ENCODE results near the gene FSD1L.
A peak's percentile ranks its signal among the peaks of the same experiment; 100 is the strongest.
"Not testable (repeated sequence)": the region's sequence is repeated elsewhere in the genome, so short reads cannot be mapped to it uniquely, and the experiment has no call there.

Gene FSD1L

DNA sequence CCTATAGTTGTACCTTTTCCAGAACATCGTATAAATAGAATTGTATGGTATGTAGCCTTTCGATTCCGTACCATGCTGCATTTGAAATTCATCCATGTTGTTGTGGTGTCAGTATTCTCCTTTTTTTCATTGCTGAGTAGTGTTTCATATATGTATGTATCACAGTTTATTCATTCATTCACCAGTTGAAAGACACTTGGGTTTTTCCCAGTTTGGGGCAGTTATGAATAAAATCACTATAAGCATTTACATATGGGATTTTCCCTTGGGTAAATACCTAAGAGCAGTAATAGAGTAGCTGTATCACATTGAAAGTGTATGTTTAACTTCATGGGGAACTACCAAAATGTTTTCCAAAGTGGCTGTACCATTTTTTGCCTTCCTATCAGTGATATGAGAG, 94.0 kb downstream of the FSD1L start:
- DNase-seq (ENCODE audit: extremely low read depth, insufficient read length) = peak; percentile 58
- TF ChIP-seq, protein P1, sequence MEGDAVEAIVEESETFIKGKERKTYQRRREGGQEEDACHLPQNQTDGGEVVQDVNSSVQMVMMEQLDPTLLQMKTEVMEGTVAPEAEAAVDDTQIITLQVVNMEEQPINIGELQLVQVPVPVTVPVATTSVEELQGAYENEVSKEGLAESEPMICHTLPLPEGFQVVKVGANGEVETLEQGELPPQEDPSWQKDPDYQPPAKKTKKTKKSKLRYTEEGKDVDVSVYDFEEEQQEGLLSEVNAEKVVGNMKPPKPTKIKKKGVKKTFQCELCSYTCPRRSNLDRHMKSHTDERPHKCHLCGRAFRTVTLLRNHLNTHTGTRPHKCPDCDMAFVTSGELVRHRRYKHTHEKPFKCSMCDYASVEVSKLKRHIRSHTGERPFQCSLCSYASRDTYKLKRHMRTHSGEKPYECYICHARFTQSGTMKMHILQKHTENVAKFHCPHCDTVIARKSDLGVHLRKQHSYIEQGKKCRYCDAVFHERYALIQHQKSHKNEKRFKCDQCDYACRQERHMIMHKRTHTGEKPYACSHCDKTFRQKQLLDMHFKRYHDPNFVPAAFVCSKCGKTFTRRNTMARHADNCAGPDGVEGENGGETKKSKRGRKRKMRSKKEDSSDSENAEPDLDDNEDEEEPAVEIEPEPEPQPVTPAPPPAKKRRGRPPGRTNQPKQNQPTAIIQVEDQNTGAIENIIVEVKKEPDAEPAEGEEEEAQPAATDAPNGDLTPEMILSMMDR (IDR thresholded peaks at IDR 0.05; ENCODE audit: insufficient read depth, low read length, poor library complexity, severe bottlenecking) = no peak
- no peaks in the 10 kb centered on the region for H3K36me3 ChIP-seq (ENCODE audit: control insufficient read depth, insufficient read depth, low read length)
- no peaks in the 10 kb centered on the region for H3K27me3 ChIP-seq (replicated peaks; ENCODE audit: control insufficient read depth, insufficient read depth, low read length)
- no peak overlapping the region for H3K4me3 ChIP-seq (replicated peaks; ENCODE audit: low read depth, low read length)

DNA sequence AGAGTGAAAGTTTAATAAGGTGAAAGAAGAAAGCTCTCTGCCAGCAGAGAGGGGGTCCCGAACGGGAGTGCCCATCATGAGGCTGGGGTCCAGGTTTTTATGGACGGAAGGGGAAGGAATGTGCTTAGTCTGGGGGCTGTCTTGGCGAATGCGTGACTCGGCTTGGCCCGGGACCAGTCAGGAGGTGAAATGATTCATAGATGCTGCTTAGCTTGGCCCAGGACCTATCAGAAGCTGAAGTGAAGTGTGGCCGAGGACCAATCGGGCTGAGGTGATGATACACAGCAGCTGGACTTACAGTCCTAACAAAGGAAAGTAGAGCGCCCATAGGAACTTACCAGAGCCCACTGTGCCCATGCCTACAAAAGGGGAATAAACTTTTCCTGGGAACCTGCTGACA, 106.2 kb downstream of the FSD1L start:
- Histone ChIP-seq H3K4me3 (replicated peaks; ENCODE audit: low read depth, low read length) (no peak overlapping the region), H3K36me3 (ENCODE audit: control insufficient read depth, insufficient read depth, low read length) (no peaks in the 10 kb centered on the region), H3K27me3 (replicated peaks; ENCODE audit: control insufficient read depth, insufficient read depth, low read length) (no peaks in the 10 kb centered on the region; the same call in 1 of the 2 replicates)
- TF ChIP-seq, protein P1 (IDR thresholded peaks at IDR 0.05; ENCODE audit: insufficient read depth, low read length, poor library complexity, severe bottlenecking) = no peak
- no peak for DNase-seq (ENCODE audit: extremely low read depth, insufficient read length)

DNA sequence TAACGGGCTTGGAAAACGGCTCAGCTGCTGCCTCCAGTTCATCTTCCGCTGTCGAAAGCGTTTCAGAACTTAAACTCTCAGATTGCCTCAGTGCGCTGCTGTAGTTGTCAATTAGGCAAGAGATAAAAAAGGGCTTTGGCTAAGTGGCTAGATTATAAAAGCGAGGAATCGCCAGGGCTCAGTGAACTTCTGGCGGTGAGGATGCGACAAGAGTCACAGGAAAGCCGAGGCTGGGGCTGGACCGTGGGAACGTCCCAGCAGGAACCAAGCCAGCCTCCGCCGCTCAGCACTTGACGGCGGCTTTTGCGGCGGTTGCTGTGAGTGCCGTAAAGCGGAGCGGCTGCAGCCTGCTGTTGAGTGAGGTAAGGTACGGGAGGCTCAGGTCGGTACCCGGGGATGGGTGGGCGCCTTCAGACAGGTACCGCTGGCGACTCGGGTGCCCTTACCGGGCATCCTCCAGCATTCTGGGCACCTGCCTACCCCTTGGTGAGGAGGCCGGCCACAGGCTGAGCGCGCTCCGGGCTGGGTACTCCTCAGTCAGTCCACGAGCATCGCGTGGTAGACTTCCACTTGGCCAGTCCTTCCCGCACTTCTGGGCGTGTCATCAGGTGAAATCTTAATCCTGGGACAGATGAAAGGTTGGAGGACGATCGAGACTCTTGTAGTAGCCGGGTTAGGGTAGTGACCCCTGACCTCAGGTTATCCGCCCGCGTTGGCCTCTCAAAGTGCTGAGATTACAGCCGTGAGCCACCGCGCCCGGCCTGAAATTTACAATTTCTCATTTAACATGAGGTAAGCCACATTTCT, 110.2 kb downstream of the FSD1L start, which contains the start of gene FKTN:
FKTN (plus strand) TSS at position 328 of the 807 bp plus-strand sequence. CDS start 16,902 bp downstream, outside the sequence.
- DNase-seq (ENCODE audit: extremely low read depth, insufficient read length) = peak; percentile 88
- Histone ChIP-seq H3K36me3 (ENCODE audit: control insufficient read depth, insufficient read depth, low read length) (no peaks in the 10 kb centered on the region), H3K4me3 (replicated peaks; ENCODE audit: low read depth, low read length) (peak within 1 kb of the TSS; percentile 83), H3K27me3 (replicated peaks; ENCODE audit: control insufficient read depth, insufficient read depth, low read length) (no peaks in the 10 kb centered on the region; the same call in 1 of the 2 replicates)
- TF ChIP-seq, protein P1 (IDR thresholded peaks at IDR 0.05; ENCODE audit: insufficient read depth, low read length, poor library complexity, severe bottlenecking) = no peak

DNA sequence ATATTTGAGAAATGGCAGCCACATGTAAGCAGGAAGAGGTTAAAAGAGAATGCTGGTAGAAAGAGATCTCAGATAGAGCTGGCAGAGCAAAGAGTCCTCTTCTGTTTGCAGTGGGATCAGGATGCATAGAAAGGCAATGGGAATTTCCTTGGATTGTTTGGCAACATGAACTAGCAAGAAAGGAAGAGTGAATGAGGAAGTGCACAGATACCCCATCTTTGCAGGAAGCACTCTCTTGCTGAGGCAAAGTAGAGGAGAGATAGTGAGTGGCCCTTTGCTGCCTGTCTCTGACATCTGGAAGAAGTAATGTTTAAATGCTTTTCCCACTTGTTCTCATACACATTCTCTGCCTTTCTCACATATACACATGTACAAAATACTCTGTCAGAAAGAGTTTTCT, 124.6 kb downstream of the FSD1L start:
- Histone ChIP-seq H3K27me3 (replicated peaks; ENCODE audit: control insufficient read depth, insufficient read depth, low read length) (no peaks in the 10 kb centered on the region), H3K4me3 (replicated peaks; ENCODE audit: low read depth, low read length) (no peak overlapping the region), H3K36me3 (ENCODE audit: control insufficient read depth, insufficient read depth, low read length) (no peaks in the 10 kb centered on the region)
- no peak for DNase-seq (ENCODE audit: extremely low read depth, insufficient read length)
- TF ChIP-seq, protein P1 (IDR thresholded peaks at IDR 0.05; ENCODE audit: insufficient read depth, low read length, poor library complexity, severe bottlenecking) = no peak

DNA sequence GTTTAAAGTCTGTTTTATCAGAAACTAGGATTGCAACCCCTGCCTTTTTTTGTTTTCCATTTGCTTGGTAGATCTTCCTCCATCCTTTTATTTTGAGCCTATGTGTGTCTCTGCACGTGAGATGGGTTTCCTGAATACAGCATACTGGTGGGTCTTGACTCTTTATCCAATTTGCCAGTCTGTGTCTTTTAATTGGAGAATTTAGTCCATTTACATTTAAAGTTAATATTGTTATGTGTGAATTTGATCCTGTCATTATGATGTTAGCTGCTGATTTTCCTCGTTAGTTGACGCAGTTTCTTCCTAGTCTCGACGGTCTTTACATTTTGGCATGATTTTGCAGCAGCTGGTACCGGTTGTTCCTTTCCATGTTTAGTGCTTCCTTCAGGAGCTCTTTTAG, 132.1 kb downstream of the FSD1L start:
- DNase-seq (ENCODE audit: extremely low read depth, insufficient read length); H3K4me3 ChIP-seq (replicated peaks; ENCODE audit: low read depth, low read length); H3K36me3 ChIP-seq (ENCODE audit: control insufficient read depth, insufficient read depth, low read length); H3K27me3 ChIP-seq (replicated peaks; ENCODE audit: control insufficient read depth, insufficient read depth, low read length): not testable (repeated sequence)

DNA sequence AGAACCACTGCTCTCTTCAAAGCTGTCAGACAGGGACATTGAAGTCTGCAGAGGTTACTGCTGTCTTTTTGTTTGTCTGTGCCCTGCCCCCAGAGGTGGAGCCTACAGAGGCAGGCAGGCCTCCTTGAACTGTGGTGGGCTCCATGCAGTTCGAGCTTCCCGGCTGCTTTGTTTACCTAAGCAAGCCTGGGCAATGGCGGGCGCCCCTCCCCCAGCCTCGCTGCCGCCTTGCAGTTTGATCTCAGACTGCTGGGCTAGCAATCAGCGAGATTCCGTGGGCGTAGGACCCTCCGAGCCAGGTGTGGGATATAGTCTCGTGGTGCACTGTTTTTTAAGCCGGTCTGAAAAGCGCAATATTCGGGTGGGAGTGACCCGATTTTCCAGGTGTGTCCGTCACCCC, 133.7 kb downstream of the FSD1L start:
- H3K4me3 ChIP-seq (replicated peaks; ENCODE audit: low read depth, low read length); H3K36me3 ChIP-seq (ENCODE audit: control insufficient read depth, insufficient read depth, low read length); H3K27me3 ChIP-seq (replicated peaks; ENCODE audit: control insufficient read depth, insufficient read depth, low read length); DNase-seq (ENCODE audit: extremely low read depth, insufficient read length): not testable (repeated sequence)
